GM12892 (cell line): ENCODE measurements around the gene FRA10AC1.
"Not testable (repeated sequence)": the region's sequence is repeated elsewhere in the genome, so short reads cannot be mapped to it uniquely, and the experiment has no call there.

Source experiments
- DNase-seq: peaks from one replicate; pipeline ENCODE4 v3.0.0; 2011; ENCODE audit not compliant: insufficient read length
- FAIRE-seq: peaks from 2 replicates; lab custom pipeline; 2011; peaks lifted over from hg19 to GRCh38; lab: Jason Lieb, UNC
- POLR2A ChIP-seq: IDR thresholded peaks from 2 replicates; pipeline ENCODE4 v1.6.1; 2011; ENCODE audit warnings: low read depth, low read length, control low read depth
- POLR2AphosphoS5 ChIP-seq: IDR thresholded peaks from 2 replicates; pipeline ENCODE4 v1.6.1; 2011; ENCODE audit warnings: low read depth, low read length, control low read depth
- TAF1 ChIP-seq: IDR thresholded peaks from 2 replicates; pipeline ENCODE4 v1.6.1; 2011; ENCODE audit warnings: low read depth, mild to moderate bottlenecking, control low read depth, low read length, borderline replicate concordance

The FRA10AC1 gene

DNA sequence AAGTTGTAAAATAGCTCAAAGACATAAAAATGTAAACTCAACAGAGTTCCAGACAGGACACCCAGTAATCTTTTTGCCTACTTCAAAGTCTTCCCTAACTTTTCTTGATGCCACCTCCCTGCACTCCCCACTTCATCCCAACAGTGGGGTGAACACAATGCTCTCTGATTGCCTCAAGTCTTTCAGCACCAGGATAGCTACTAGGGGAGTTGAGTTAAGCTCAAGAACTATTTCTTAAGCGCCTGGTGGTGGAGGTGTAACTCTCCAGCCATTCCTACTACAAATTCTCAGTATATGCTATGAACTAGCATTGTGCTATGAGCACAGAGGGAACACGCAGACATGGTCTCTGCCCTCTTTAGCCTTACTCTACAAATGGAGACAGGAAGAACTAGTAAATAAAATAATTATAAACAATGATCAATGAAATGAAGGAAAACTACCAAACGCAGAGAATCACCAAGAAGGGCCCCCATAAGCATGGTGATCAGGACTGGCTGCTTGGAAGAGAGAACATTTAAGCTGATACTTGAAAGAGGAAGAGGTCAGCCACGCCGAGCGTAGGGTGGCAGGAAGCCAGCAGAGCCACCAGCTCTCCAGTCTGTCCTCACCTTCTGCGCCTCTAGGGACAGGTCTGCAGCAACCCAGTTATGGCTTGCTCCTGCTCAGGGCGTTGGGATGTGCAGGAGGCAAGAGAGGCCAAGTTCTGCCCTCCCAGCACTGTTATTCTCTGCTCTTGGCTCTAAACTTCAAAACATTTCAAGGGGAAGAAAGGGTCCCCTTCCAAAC, 16.7 kb upstream of the FRA10AC1 start:
- TF ChIP-seq TAF1 (no peak), POLR2AphosphoS5 (no peak), POLR2A (no peak)
- FAIRE-seq (peak; percentile 64), DNase-seq (no peak)

DNA sequence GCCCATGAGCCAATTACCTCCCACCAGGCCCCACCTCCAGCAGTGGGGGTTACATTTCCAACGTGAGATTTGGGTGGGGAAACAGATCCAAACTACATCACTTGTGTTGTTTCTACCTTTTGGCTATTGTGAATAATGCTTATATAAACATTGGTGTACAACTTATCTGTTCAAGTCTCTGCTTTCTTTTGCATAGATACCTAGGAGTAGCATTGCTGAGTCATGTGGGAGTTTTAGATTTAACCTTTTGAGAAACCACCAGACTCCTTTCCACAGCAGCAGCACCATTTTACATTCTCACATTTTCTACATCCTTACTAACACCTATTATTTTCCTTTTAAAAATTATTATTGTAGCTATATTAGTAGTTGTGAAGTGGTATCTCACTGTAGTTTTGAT, 14.4 kb upstream of the FRA10AC1 start:
- DNase-seq: no peak
- TF ChIP-seq TAF1 (no peak), POLR2AphosphoS5 (no peak), POLR2A (no peak)
- no peak for FAIRE-seq

- FAIRE-seq: peak; percentile 98
- DNase-seq: no peak
- no peak for TF ChIP-seq POLR2A
- no peak for TF ChIP-seq POLR2AphosphoS5
- no peak for TF ChIP-seq TAF1
Measured at GRCh38 chr10:93715345-93715744, 13.0 kb upstream of the FRA10AC1 start.

GRCh38 chr10:93712593-93712992, 10.2 kb upstream of the FRA10AC1 start:
- TF ChIP-seq POLR2AphosphoS5 (no peak), POLR2A (no peak), TAF1 (no peak)
- DNase-seq (no peak), FAIRE-seq (no peak)

- TF ChIP-seq POLR2A: no peak
- TF ChIP-seq TAF1: no peak
- no peak for TF ChIP-seq POLR2AphosphoS5
- no peak for DNase-seq
- no peak for FAIRE-seq
Measured at GRCh38 chr10:93711891-93712290, 9.5 kb upstream of the FRA10AC1 start.

GRCh38 chr10:93710333-93710909, 8.0 kb upstream of the FRA10AC1 start:
- FAIRE-seq: no peak
- no peak for DNase-seq
- no peak for TF ChIP-seq TAF1
- no peak for TF ChIP-seq POLR2AphosphoS5
- no peak for TF ChIP-seq POLR2A

- TF ChIP-seq POLR2AphosphoS5 (no peak), POLR2A (no peak), TAF1 (no peak)
- FAIRE-seq (no peak), DNase-seq (no peak)
Measured at GRCh38 chr10:93707623-93708022, 5.2 kb upstream of the FRA10AC1 start.

DNA sequence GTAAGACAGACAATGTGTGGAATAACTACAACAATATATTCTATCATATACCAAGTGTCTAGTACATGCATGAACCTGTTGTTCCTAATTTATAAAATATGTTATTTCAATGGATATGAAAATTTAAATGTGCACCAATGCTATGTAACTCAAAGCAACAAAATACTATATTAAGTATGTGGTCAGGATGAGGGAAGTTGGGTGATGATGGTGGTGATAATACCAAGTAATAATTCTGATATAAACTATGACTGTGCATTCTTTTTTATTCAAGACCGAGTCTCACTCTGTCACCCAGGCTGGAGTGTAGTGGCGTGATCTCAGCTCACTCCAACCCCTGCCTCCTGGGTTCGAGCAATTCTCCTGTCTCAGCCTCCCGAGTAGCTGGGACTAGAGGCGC, 2.1 kb upstream of the FRA10AC1 start:
- no peak for FAIRE-seq
- TF ChIP-seq POLR2A: no peak
- TF ChIP-seq TAF1: no peak
- no peak for TF ChIP-seq POLR2AphosphoS5

GRCh38 chr10:93703841-93704240, 1.4 kb upstream of the FRA10AC1 start:
- no peak for DNase-seq
- no peak for FAIRE-seq
- TF ChIP-seq TAF1: no peak
- no peak for TF ChIP-seq POLR2AphosphoS5
- TF ChIP-seq POLR2A: no peak

More for the DNA sequence above, 2.1 kb upstream of the FRA10AC1 start:
- DNase-seq: no peak

- FAIRE-seq (peak; percentile 68), DNase-seq (no peak)
- TF ChIP-seq POLR2AphosphoS5 (no peak), TAF1 (no peak), POLR2A (no peak)
Measured at GRCh38 chr10:93703066-93703465, 674 bp upstream of the FRA10AC1 start.

- no peak for DNase-seq
- TF ChIP-seq POLR2A (no peak), POLR2AphosphoS5 (no peak), TAF1 (no peak)
- FAIRE-seq: no peak
Measured at GRCh38 chr10:93701866-93702209, 554 bp downstream of the FRA10AC1 start.

DNA sequence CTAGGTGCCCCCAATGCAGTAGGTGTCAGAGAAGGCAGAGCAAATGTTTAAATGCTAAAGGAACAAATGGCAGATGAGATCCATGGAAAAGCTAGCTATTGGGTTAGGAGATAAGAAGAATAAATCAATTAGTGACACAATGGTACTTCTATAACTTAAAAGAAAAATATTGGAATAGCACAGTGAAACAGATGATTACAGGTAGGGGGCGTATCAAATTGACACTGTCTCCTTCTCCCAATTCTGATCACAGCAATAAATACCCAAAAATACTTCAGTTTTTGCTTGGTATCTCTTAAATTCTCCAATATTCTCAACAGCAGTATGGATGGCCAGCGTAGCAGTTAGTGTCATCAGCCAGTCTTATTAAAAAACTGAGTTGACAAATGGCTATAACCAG, 5.2 kb downstream of the FRA10AC1 start:
- DNase-seq (no peak), FAIRE-seq (no peak)
- no peak for TF ChIP-seq POLR2AphosphoS5
- no peak for TF ChIP-seq POLR2A
- TF ChIP-seq TAF1: no peak

DNA sequence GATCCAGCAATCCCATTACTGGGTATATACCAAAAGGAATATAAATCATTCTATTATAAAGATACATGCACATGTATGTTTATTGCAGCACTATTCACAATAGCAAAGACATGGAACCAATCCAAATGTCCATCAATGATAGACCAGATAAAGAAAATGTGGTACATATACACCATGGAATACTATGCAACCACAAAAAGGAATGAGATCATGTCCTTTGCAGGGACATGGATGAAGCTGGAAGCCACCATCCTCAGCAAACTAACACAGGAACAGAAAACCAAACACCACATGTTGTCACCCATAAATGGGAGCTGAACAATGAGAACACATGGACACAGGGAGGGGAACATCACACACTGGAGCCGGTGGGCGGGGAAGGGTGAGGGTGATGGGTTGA, 5.8 kb downstream of the FRA10AC1 start:
- not testable (repeated sequence) for DNase-seq, FAIRE-seq

GRCh38 chr10:93695740-93696139, 6.7 kb downstream of the FRA10AC1 start:
- DNase-seq (no peak), FAIRE-seq (no peak)
- TF ChIP-seq TAF1: no peak
- no peak for TF ChIP-seq POLR2AphosphoS5
- no peak for TF ChIP-seq POLR2A
